Measurements from ENCODE around the gene FN3KRP. TPM values are rescaled to one million over a fixed set of nuclear protein-coding genes. Genes with fewer than 3 reads are reported as not detected.

Gene FN3KRP
- total RNA-seq, 1 experiment from 2014 or later = 35.4 TPM

DNA sequence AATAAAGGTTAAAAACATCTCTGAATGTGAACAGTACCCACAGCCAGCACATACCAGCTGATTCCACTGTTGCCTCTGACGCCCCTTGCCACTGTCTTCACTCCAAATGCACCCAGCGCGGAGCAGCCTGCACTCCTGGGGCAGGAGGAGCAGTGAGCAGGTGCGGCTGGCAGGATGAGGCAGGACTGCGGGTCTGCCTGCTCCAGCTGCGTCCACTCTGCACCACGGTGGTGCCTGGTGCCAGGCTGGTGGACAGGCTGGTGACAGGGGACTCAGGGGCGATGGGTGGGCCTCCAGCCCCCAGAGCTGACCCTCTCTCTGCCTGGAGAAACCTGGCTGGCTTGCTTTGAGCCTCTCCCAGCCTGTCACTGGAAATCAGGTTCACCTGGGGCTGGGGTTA lies 27.4 kb upstream of the FN3KRP start:
- POLR2A ChIA-PET (ENCODE audit: low non-redundant PET) = no interaction called here
- CTCF ChIA-PET = no interaction called here
- Histone ChIP-seq H3K4me3 (ENCODE audit: low read depth, low read length, poor library complexity, severe bottlenecking) (no peak overlapping the region), H3K36me3 (ENCODE audit: insufficient read depth, low read length, poor library complexity, severe bottlenecking) (no peaks in the 10 kb centered on the region), H3K27ac (ENCODE audit: low read depth, low read length, poor library complexity, severe bottlenecking) (no peak overlapping the region), H3K27me3 (replicated peaks; ENCODE audit: insufficient read depth, low read depth, low read length, poor library complexity) (no peaks in the 10 kb centered on the region), H3K4me1 (ENCODE audit: insufficient read depth, low read length, poor library complexity, severe bottlenecking) (peaks cover 3% of the 10 kb centered on the region), H3K9me3 (ENCODE audit: low read depth, low read length, poor library complexity, severe bottlenecking) (no peaks in the 10 kb centered on the region)
- intact Hi-C loops (cut with micrococcal nuclease; ENCODE audit: unreplicated experiment) = no loop called here
- no TSS peak for BruUV-seq (replicated peaks)
- no peak for DNase-seq (ENCODE audit: low spot score)
- TF ChIP-seq, protein P1, sequence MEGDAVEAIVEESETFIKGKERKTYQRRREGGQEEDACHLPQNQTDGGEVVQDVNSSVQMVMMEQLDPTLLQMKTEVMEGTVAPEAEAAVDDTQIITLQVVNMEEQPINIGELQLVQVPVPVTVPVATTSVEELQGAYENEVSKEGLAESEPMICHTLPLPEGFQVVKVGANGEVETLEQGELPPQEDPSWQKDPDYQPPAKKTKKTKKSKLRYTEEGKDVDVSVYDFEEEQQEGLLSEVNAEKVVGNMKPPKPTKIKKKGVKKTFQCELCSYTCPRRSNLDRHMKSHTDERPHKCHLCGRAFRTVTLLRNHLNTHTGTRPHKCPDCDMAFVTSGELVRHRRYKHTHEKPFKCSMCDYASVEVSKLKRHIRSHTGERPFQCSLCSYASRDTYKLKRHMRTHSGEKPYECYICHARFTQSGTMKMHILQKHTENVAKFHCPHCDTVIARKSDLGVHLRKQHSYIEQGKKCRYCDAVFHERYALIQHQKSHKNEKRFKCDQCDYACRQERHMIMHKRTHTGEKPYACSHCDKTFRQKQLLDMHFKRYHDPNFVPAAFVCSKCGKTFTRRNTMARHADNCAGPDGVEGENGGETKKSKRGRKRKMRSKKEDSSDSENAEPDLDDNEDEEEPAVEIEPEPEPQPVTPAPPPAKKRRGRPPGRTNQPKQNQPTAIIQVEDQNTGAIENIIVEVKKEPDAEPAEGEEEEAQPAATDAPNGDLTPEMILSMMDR (conservative IDR thresholded peaks at IDR 0.05; ENCODE audit: low read depth, low read length) = no peak
- TF ChIP-seq EZH2 (IDR thresholded peaks at IDR 0.05; ENCODE audit: borderline replicate concordance, low read depth, low read length, poor library complexity, severe bottlenecking) = no peak

DNA sequence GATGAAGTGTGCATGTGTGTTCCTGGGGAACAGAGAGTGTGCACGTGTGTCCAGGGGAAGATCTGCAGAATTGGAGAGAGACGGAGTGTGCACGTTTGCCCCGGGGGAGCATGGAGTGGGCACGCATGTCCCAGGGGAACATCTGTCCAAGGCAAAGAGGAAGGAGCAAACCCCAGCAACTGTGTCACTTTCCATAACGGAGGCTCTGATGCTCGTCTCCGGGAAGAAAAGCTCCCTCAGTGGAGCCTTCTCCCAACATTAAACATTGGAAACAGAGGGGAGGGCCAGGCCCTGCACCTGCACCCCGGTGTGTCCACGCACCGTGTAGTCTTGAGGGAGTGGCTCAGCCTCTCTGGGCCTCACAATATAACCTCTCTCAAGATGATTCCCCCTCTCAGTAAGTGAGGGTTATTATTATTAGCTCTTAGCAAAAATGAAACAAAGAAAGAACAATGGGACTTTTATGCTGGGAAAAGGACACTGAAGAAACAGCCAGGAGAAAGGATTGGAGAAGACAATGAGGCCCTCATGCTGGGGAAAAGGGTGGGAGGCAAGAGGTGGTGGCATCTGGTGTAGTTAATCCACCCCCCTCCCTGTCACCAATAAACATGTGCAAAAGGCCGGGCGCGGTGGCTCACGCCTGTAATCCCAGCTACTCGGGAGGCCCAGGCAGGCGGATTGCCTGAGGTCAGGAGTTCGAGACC lies 25.6 kb upstream of the FN3KRP start:
- no peak for DNase-seq (ENCODE audit: low spot score)
- ChIA-PET CTCF (no interaction called here), POLR2A (ENCODE audit: low non-redundant PET) (no interaction called here)
- BruUV-seq (replicated peaks) = no TSS peak
- no peak overlapping the region for H3K27ac ChIP-seq (ENCODE audit: low read depth, low read length, poor library complexity, severe bottlenecking)
- no peaks in the 10 kb centered on the region for H3K36me3 ChIP-seq (ENCODE audit: insufficient read depth, low read length, poor library complexity, severe bottlenecking)
- TF ChIP-seq, protein P1 (conservative IDR thresholded peaks at IDR 0.05; ENCODE audit: low read depth, low read length) = no peak
- TF ChIP-seq EZH2 (IDR thresholded peaks at IDR 0.05; ENCODE audit: borderline replicate concordance, low read depth, low read length, poor library complexity, severe bottlenecking) = no peak
- peaks cover 8% of the 10 kb centered on the region for H3K9me3 ChIP-seq (ENCODE audit: low read depth, low read length, poor library complexity, severe bottlenecking)
- no peak overlapping the region for H3K4me3 ChIP-seq (ENCODE audit: low read depth, low read length, poor library complexity, severe bottlenecking)
- H3K4me1 ChIP-seq (ENCODE audit: insufficient read depth, low read length, poor library complexity, severe bottlenecking) = peaks cover 3% of the 10 kb centered on the region
- H3K27me3 ChIP-seq (replicated peaks; ENCODE audit: insufficient read depth, low read depth, low read length, poor library complexity) = no peaks in the 10 kb centered on the region
- intact Hi-C loops (cut with micrococcal nuclease; ENCODE audit: unreplicated experiment) = no loop called here

DNA sequence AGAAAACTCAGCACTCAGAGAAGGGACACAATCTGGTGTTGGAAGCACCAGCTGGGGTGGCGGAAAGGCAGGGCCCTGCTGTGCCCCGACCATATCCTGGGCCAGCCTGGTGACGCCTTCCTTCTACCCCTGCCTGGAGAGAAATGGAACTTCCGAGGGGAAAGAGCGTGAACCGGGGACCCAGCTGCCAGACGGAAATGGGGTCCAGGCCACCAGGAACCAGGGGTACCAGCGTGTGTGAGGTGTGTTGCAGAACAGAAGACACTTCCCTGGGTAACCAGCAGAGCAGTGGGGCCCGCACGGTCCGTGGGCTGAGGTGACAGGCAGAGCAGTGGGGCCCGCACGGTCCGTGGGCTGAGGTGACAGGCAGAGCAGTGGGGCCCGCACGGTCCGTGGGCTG lies 24.8 kb upstream of the FN3KRP start:
- Histone ChIP-seq H3K36me3 (ENCODE audit: insufficient read depth, low read length, poor library complexity, severe bottlenecking) (no peaks in the 10 kb centered on the region), H3K27me3 (replicated peaks; ENCODE audit: insufficient read depth, low read depth, low read length, poor library complexity) (no peaks in the 10 kb centered on the region), H3K9me3 (ENCODE audit: low read depth, low read length, poor library complexity, severe bottlenecking) (peaks cover 8% of the 10 kb centered on the region), H3K27ac (ENCODE audit: low read depth, low read length, poor library complexity, severe bottlenecking) (no peak overlapping the region), H3K4me1 (ENCODE audit: insufficient read depth, low read length, poor library complexity, severe bottlenecking) (peaks cover 3% of the 10 kb centered on the region), H3K4me3 (ENCODE audit: low read depth, low read length, poor library complexity, severe bottlenecking) (no peak overlapping the region)
- no peak for DNase-seq (ENCODE audit: low spot score)
- BruUV-seq (replicated peaks) = no TSS peak
- intact Hi-C loops (cut with micrococcal nuclease; ENCODE audit: unreplicated experiment) = no loop called here
- POLR2A ChIA-PET (ENCODE audit: low non-redundant PET) = no interaction called here
- TF ChIP-seq, protein P1 (conservative IDR thresholded peaks at IDR 0.05; ENCODE audit: low read depth, low read length) = no peak
- no peak for TF ChIP-seq EZH2 (IDR thresholded peaks at IDR 0.05; ENCODE audit: borderline replicate concordance, low read depth, low read length, poor library complexity, severe bottlenecking)
- CTCF ChIA-PET = no interaction called here
